HCT116 (cell line): ENCODE data around the gene TMEM87A. TPM values are rescaled to one million over a fixed set of nuclear protein-coding genes. Genes with fewer than 3 reads are reported as not detected.

Experiments used
- ATAC-seq: fragments of 200-7000 bp; cut with Tn5 transposase; 2 replicates; pipeline ENCODE4 v1.9.1; 2020; ENCODE audit warnings: mild to moderate bottlenecking, moderate library complexity
- BruUV-seq: library from RNA; stranded (reverse); fragments of 400-500 nt; replicated peaks from 2 replicates; lab custom pipeline; 2021; lab: Mats Ljungman, UMichigan
- CTCF ChIA-PET: fragments of 300-600 bp; sonication (Branson Sonifier 250); formaldehyde crosslinking; loops from one replicate; lab custom pipeline; 2021; ENCODE audit warnings: antibody characterized with exemption; lab: Charles Lee
- POLR2A ChIA-PET: fragments of 300-600, 350-600 bp; sonication (Branson Sonifier 250); formaldehyde crosslinking; loops from one replicate; lab custom pipeline; 2021; ENCODE audit warnings: antibody characterized with exemption; lab: Charles Lee
- RAD21 ChIA-PET, 2 experiments: fragments of 300-600 bp; sonication (Branson Sonifier 250); formaldehyde crosslinking; loops; one replicate each; lab custom pipeline; 2023; ENCODE audit warnings: low total read pairs in 2 of 2; ENCODE audit not compliant: uncharacterized antibody in 2 of 2, unreplicated experiment in 2 of 2, low non-redundant PET in 1 of 2; lab: Charles Lee
- DNase-seq: peaks from one replicate; pipeline ENCODE4 v3.0.0-alpha.2; 2010; ENCODE audit warnings: low read depth, low spot score
- H2AFZ ChIP-seq: fragments of 200-600 bp; shearing (Covaris generic), sonication (generic); 2 replicates; pipeline ENCODE4 v1.6.1; 2017; ENCODE audit warnings: low read depth, mixed run types, mixed read lengths, antibody characterized with exemption, low read length; ENCODE audit not compliant: poor library complexity, severe bottlenecking
- H3K27ac ChIP-seq: 2 replicates; pipeline ENCODE4 v1.5.1; 2012; ENCODE audit warnings: low read depth, low read length
- H3K27me3 ChIP-seq: fragments of 200-600 bp; sonication (generic); 2 replicates; pipeline ENCODE4 v1.6.1; 2016; ENCODE audit warnings: mixed run types, low read length, mixed read lengths; ENCODE audit not compliant: insufficient read depth
- H3K36me3 ChIP-seq, 2 experiments: fragments of 200-500 bp in 1 of 2; fragments of 200-600 bp in 1 of 2; sonication (Bioruptor generic) in 1 of 2; sonication (generic) in 1 of 2; 2 replicates each; pipeline versions ENCODE4 v1.5.1 to v1.6.1; 2014 to 2016; ENCODE audit warnings: low read length in 2 of 2, inconsistent platforms in 1 of 2, mixed read lengths in 1 of 2, mixed run types in 1 of 2; ENCODE audit not compliant: insufficient read depth in 2 of 2, control insufficient read depth in 1 of 2
- H3K4me1 ChIP-seq, 2 experiments: fragments of 200-600 bp in 1 of 2; sonication (generic) in 1 of 2; 2 replicates each; pipeline versions ENCODE4 v1.5.1 to v1.6.1; 2012 to 2017; ENCODE audit warnings: low read length in 2 of 2, inconsistent platforms in 1 of 2, mild to moderate bottlenecking in 1 of 2, mixed read lengths in 1 of 2, mixed run types in 1 of 2, moderate library complexity in 1 of 2; ENCODE audit not compliant: insufficient read depth in 2 of 2, control insufficient read depth in 1 of 2
- H3K4me2 ChIP-seq: fragments of 200-600 bp; sonication (generic); 2 replicates; pipeline ENCODE4 v1.6.1; 2017; ENCODE audit warnings: mixed run types, low read length, mixed read lengths
- H3K4me3 ChIP-seq, 2 experiments: fragments of 200-600 bp in 1 of 2; sonication (generic) in 1 of 2; replicated peaks in 1 of 2; 2 replicates each; pipeline ENCODE4 v1.5.1; 2011 to 2016; ENCODE audit warnings: low read length in 2 of 2, control low read depth in 1 of 2, low read depth in 1 of 2, mild to moderate bottlenecking in 1 of 2, mixed read lengths in 1 of 2, mixed run types in 1 of 2
- H3K79me2 ChIP-seq: fragments of 200-600 bp; sonication (generic); 2 replicates; pipeline ENCODE4 v1.6.1; 2017; ENCODE audit warnings: mild to moderate bottlenecking, mixed run types, low read length, moderate library complexity, mixed read lengths; ENCODE audit not compliant: insufficient read depth
- H3K9ac ChIP-seq: fragments of 200-600 bp; sonication (generic); 2 replicates; pipeline ENCODE4 v1.6.1; 2016; ENCODE audit warnings: low read length, mixed read lengths
- H3K9me2 ChIP-seq: fragments of 200-600 bp; sonication (generic), shearing (Covaris generic); 2 replicates; pipeline ENCODE4 v1.6.1; 2017; ENCODE audit warnings: mixed run types, mild to moderate bottlenecking, moderate library complexity; ENCODE audit not compliant: insufficient read depth
- H3K9me3 ChIP-seq, 2 experiments: fragments of 200-500 bp in 1 of 2; fragments of 200-600 bp in 1 of 2; sonication (Bioruptor generic) in 1 of 2; sonication (generic) in 1 of 2; 2 replicates each; pipeline ENCODE4 v1.6.1; 2014 to 2017; ENCODE audit warnings: low read length in 2 of 2, mixed read lengths in 2 of 2, inconsistent platforms in 1 of 2, low read depth in 1 of 2, mild to moderate bottlenecking in 1 of 2, mixed run types in 1 of 2, moderate library complexity in 1 of 2; ENCODE audit not compliant: control insufficient read depth in 1 of 2, insufficient read depth in 1 of 2
- H4K20me1 ChIP-seq: fragments of 200-600 bp; sonication (generic), shearing (Covaris generic); 2 replicates; pipeline ENCODE4 v1.6.1; 2017; ENCODE audit warnings: mixed run types, mild to moderate bottlenecking, moderate library complexity; ENCODE audit not compliant: insufficient read depth
- CTCF ChIP-seq, 3 experiments: fragments of 200-600 bp in 1 of 3; sonication (generic) in 1 of 3; IDR thresholded peaks in 2 of 3; conservative IDR thresholded peaks in 1 of 3; 2 replicates each; pipeline ENCODE4 v1.5.1; 2012 to 2017; ENCODE audit warnings: low read depth in 2 of 3, low read length in 2 of 3, antibody characterized with exemption in 1 of 3, borderline replicate concordance in 1 of 3, control low read depth in 1 of 3, mild to moderate bottlenecking in 1 of 3, mixed read lengths in 1 of 3, mixed run types in 1 of 3, moderate library complexity in 1 of 3; ENCODE audit not compliant: insufficient read depth in 1 of 3
- EZH2 ChIP-seq: fragments of 200-600 bp; sonication (generic); IDR thresholded peaks from 2 replicates; pipeline ENCODE4 v1.6.1; 2017; ENCODE audit warnings: antibody characterized with exemption, mixed run types
- FOSL1 ChIP-seq: IDR thresholded peaks from 2 replicates; pipeline ENCODE4 v1.6.1; 2012; ENCODE audit warnings: low read depth
- POLR2A ChIP-seq: IDR thresholded peaks from 2 replicates; pipeline ENCODE4 v1.7.0; 2011; ENCODE audit warnings: borderline replicate concordance; ENCODE audit not compliant: insufficient read depth, insufficient read length; ENCODE audit errors: extremely low read depth
- REST ChIP-seq: IDR thresholded peaks from 2 replicates; pipeline ENCODE4 v1.6.1; 2012; ENCODE audit warnings: low read depth
- SIN3A ChIP-seq: IDR thresholded peaks from 2 replicates; pipeline ENCODE4 v1.6.1; 2012; ENCODE audit warnings: low read depth
- SP1 ChIP-seq: IDR thresholded peaks from 2 replicates; pipeline ENCODE4 v1.6.1; 2012; ENCODE audit warnings: low read depth
- SRF ChIP-seq: IDR thresholded peaks from 2 replicates; pipeline ENCODE4 v1.6.1; 2012; ENCODE audit warnings: low read depth
- TCF7L2 ChIP-seq: IDR thresholded peaks from 2 replicates; pipeline ENCODE4 v1.7.0; 2011; ENCODE audit warnings: borderline replicate concordance, inconsistent platforms; ENCODE audit not compliant: insufficient read depth, insufficient read length; ENCODE audit errors: extremely low read depth
- YY1 ChIP-seq: IDR thresholded peaks from 2 replicates; pipeline ENCODE4 v1.6.1; 2011; ENCODE audit warnings: low read length, low read depth, moderate library complexity, mild to moderate bottlenecking; ENCODE audit not compliant: insufficient replicate concordance; ENCODE audit errors: extremely low read depth
- ZBTB33 ChIP-seq: IDR thresholded peaks from 2 replicates; pipeline ENCODE4 v1.6.1; 2011; ENCODE audit warnings: mild to moderate bottlenecking, low read length, moderate library complexity; ENCODE audit not compliant: insufficient replicate concordance; ENCODE audit errors: extremely low read depth
- ZFX ChIP-seq: fragments of 450-650 bp; IDR thresholded peaks from 2 replicates; pipeline ENCODE4 v1.6.1; 2017
- intact Hi-C: fragments of 100-400 bp; cut with micrococcal nuclease; formaldehyde crosslinking; loops from 2 replicates; pipeline ENCODE4 v1.10.0; 2022
- total RNA-seq: library from RNA; stranded (reverse); gene quantifications from one replicate; pipeline ENCODE4 v1.2.1, GENCODE V29; 2021; ENCODE audit not compliant: unreplicated experiment

Gene TMEM87A
- total RNA-seq, 1 experiment from 2014 or later: 44.0 TPM

GRCh38 chr15:42165106-42165505 is 108.1 kb downstream of the TMEM87A start (continued):
- TF ChIP-seq REST (no peak), FOSL1 (no peak)
- TF ChIP-seq, all 23 proteins: peak for 0

- Histone ChIP-seq H3K9me2 (no peaks in the 10 kb centered on the region), H2AFZ (no peak overlapping the region), H3K4me3 (no peak overlapping the region), H3K4me1 (no peaks in the 10 kb centered on the region), H3K9ac (no peak overlapping the region), H3K36me3 (peaks cover 29 to 61% of the 10 kb centered on the region in 2 experiments; a peak in 3 of 4 replicates), H4K20me1 (no peaks in the 10 kb centered on the region), H3K9me3 (no peaks in the 10 kb centered on the region), H3K4me2 (no peak overlapping the region), H3K27me3 (no peaks in the 10 kb centered on the region), H3K27ac (no peak overlapping the region), H3K79me2 (no peaks in the 10 kb centered on the region)
- ATAC-seq (no peak), DNase-seq (no peak)
- intact Hi-C loops: no loop called here
- CTCF ChIA-PET: no interaction called here
- BruUV-seq: no TSS peak
- POLR2A ChIA-PET: no interaction called here
- RAD21 ChIA-PET: no interaction called here
- TF ChIP-seq POLR2A: no peak
- TF ChIP-seq ZFX: no peak
- no peak for TF ChIP-seq FOSL1
- no peak for TF ChIP-seq YY1
- no peak for TF ChIP-seq TCF7L2
- TF ChIP-seq SP1: no peak
- TF ChIP-seq SIN3A: no peak
- TF ChIP-seq SRF: no peak
- TF ChIP-seq CTCF (IDR thresholded peaks at IDR 0.05 in 2 of 3, conservative IDR thresholded peaks at IDR 0.05 in 1 of 3; ENCODE audit: borderline replicate concordance in 1 of 3, insufficient read depth in 1 of 3, low read depth in 2 of 3, low read length in 2 of 3): no peak
- no peak for TF ChIP-seq REST
- TF ChIP-seq EZH2: no peak
- TF ChIP-seq ZBTB33: no peak
These were observed 109.2 kb downstream of the TMEM87A start for GRCh38 chr15:42163947-42164550.
